Measurements from ENCODE around the gene DACH1. TPM values are rescaled to one million over a fixed set of nuclear protein-coding genes. Genes with fewer than 3 reads are reported as not detected.

Gene DACH1
- total and polyA plus RNA-seq, 3 experiments from 2014 or later, result not detected

DNA sequence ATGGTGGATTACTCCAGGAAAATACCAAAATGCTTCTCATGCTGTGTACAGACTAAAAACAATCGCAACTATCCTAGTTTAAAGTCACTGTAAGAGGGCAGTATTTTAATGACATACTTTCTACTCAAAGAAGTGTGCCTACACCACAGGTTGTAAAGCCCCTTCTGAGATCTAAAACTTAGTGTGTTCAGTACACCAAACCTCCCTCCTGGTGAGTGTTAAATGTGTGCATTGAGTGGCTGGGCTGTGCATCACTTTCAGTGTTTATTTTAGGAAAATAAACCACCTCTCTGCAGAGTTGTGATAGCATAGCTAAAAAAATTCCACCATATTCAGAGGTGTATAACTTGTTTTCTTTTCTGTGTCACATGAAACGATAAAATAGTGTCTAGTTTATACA is 263.7 kb downstream of the DACH1 start:
- POLR2A ChIA-PET, result no interaction called here
- H3K4me3 Mint-ChIP-seq, result no peak overlapping the region
- CTCF ChIA-PET, result no interaction called here
- DNase-seq, result no peak
- H3K27ac Mint-ChIP-seq, result no peak overlapping the region
- peaks cover 0 to 12% (median 0%) of the 10 kb centered on the region in 5 donors for H3K9me3 Mint-ChIP-seq
- Histone ChIP-seq H3K9me3 (ENCODE audit: low read length) (no peaks in the 10 kb centered on the region), H3K4me3 (ENCODE audit: low read length) (no peak overlapping the region), H3K36me3 (ENCODE audit: insufficient read depth, low read length) (no peaks in the 10 kb centered on the region), H3K27me3 (ENCODE audit: insufficient read depth, low read length, poor library complexity, severe bottlenecking) (no peaks in the 10 kb centered on the region), H3K4me1 (ENCODE audit: insufficient read depth, low read length) (no peaks in the 10 kb centered on the region), H3K27ac (ENCODE audit: low read depth, low read length) (no peak overlapping the region)
- H3K27me3 Mint-ChIP-seq, result no peaks in the 10 kb centered on the region
- H3K36me3 Mint-ChIP-seq, result no peaks in the 10 kb centered on the region
- no peaks in the 10 kb centered on the region for H3K4me1 Mint-ChIP-seq

DNA sequence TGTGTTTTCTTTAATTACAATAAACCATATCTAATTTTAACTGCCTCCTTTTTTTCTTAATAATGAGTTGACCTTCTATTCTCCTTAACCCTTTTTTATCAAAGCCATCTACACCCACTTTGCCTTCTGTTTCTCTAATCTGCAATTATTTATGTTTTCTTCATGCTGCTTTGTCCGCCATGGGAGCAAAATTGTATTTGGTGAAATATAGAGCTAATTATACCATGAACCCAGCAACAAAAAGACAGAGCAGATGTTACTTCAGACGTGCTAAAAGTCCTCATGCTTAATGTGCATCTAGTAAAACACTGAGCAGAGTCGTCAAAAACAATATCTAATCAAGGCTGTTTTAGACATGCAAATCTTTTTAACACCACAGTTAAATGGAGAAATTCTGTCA is 264.7 kb downstream of the DACH1 start:
- CTCF ChIA-PET, result no interaction called here
- Histone ChIP-seq H3K9me3 (ENCODE audit: low read length) (no peaks in the 10 kb centered on the region), H3K4me1 (ENCODE audit: insufficient read depth, low read length) (no peaks in the 10 kb centered on the region), H3K27me3 (ENCODE audit: insufficient read depth, low read length, poor library complexity, severe bottlenecking) (no peaks in the 10 kb centered on the region), H3K36me3 (ENCODE audit: insufficient read depth, low read length) (no peaks in the 10 kb centered on the region), H3K4me3 (ENCODE audit: low read length) (no peak overlapping the region), H3K27ac (ENCODE audit: low read depth, low read length) (no peak overlapping the region)
- Mint-ChIP-seq H3K27ac (no peak overlapping the region), H3K4me3 (no peak overlapping the region), H3K27me3 (no peaks in the 10 kb centered on the region), H3K4me1 (no peaks in the 10 kb centered on the region), H3K9me3 (peaks cover 0 to 12% (median 2%) of the 10 kb centered on the region in 5 donors), H3K36me3 (no peaks in the 10 kb centered on the region)
- POLR2A ChIA-PET, result no interaction called here
- DNase-seq, result no peak

DNA sequence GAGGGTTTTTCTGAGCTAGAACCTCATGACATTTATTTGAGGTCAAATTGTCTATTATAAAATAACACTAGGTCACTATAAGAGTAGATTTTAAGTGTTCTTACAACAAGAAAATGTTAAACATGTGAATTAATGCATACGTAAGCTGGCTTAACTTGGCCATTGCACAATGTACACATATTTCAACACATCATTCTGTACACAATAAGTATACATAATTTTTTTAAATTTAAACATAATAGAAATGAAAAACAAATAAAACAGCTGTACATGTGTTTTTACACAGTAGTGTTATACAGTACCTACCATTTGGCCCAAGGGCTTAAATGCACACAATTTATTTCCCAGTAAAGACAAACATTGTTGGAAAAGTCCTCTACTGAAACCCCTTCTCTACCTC is 269.9 kb downstream of the DACH1 start:
- Mint-ChIP-seq H3K27ac (no peak overlapping the region), H3K4me3 (no peak overlapping the region)
- CTCF ChIA-PET, result interaction anchor here (0.8 kb wide), 1 partner anchor 17 kb away, joined by 3 read pairs; no protein-coding TSS in a partner anchor

DNA sequence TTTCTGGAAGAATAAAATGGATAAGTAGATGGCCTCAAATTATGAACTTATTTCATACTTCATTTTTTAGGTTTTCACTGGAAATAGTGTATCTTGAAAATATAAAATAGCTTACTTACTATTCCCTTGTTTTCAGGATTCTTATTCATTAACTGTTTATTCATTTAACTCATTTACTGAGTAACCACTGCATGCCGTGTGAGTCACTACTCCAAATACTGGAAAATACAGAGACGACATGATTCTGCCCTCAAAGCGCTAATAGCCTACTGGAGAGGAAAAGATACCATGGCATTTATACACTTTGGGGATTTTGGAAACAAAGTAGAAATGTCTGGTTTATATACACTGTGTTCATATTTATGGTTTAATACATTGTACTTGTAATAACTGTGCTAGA is 270.9 kb downstream of the DACH1 start:
- Mint-ChIP-seq H3K4me1 (no peaks in the 10 kb centered on the region), H3K27ac (no peak overlapping the region), H3K36me3 (no peaks in the 10 kb centered on the region), H3K4me3 (no peak overlapping the region), H3K27me3 (no peaks in the 10 kb centered on the region), H3K9me3 (peaks cover 0 to 15% (median under 1%) of the 10 kb centered on the region in 5 donors)
- POLR2A ChIA-PET, result no interaction called here
- H3K4me1 ChIP-seq (ENCODE audit: insufficient read depth, low read length), result no peaks in the 10 kb centered on the region
- no peak overlapping the region for H3K4me3 ChIP-seq (ENCODE audit: low read length)
- H3K36me3 ChIP-seq (ENCODE audit: insufficient read depth, low read length), result no peaks in the 10 kb centered on the region
- no peak for DNase-seq
- H3K27ac ChIP-seq (ENCODE audit: low read depth, low read length), result no peak overlapping the region
- H3K9me3 ChIP-seq (ENCODE audit: low read length), result no peaks in the 10 kb centered on the region
- no peaks in the 10 kb centered on the region for H3K27me3 ChIP-seq (ENCODE audit: insufficient read depth, low read length, poor library complexity, severe bottlenecking)
- CTCF ChIA-PET, result no interaction called here

More for the DNA sequence above, 269.9 kb downstream of the DACH1 start:
- Histone ChIP-seq H3K4me1 (ENCODE audit: insufficient read depth, low read length) (no peaks in the 10 kb centered on the region), H3K9me3 (ENCODE audit: low read length) (no peaks in the 10 kb centered on the region), H3K27me3 (ENCODE audit: insufficient read depth, low read length, poor library complexity, severe bottlenecking) (no peaks in the 10 kb centered on the region), H3K36me3 (ENCODE audit: insufficient read depth, low read length) (no peaks in the 10 kb centered on the region), H3K27ac (ENCODE audit: low read depth, low read length) (no peak overlapping the region), H3K4me3 (ENCODE audit: low read length) (no peak overlapping the region)
- no peaks in the 10 kb centered on the region for H3K27me3 Mint-ChIP-seq
- no peaks in the 10 kb centered on the region for H3K36me3 Mint-ChIP-seq
- peaks cover 0 to 11% (median 0%) of the 10 kb centered on the region in 5 donors for H3K9me3 Mint-ChIP-seq
- no peaks in the 10 kb centered on the region for H3K4me1 Mint-ChIP-seq
- POLR2A ChIA-PET, result no interaction called here
- DNase-seq, result no peak

DNA sequence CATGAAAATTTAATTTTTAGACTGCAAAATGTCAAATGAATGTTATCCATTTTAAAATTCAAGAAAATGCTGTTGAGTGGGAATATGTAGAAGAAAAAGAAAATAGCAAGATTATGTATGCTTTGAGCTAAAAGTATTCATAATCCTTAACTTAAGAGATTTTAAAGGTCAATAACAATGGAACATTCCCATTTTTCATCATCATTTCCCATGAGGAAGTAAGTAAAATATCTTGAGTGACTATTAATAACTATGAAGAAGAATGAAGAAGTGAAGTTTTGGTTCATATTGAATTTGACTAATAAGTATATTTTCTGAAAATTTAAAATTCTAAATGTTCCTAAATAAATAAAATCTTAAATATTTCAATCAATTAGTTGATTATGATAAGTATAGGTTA is 273.4 kb downstream of the DACH1 start:
- no peaks in the 10 kb centered on the region for H3K4me1 Mint-ChIP-seq
- Histone ChIP-seq H3K27me3 (ENCODE audit: insufficient read depth, low read length, poor library complexity, severe bottlenecking) (no peaks in the 10 kb centered on the region), H3K4me1 (ENCODE audit: insufficient read depth, low read length) (no peaks in the 10 kb centered on the region), H3K9me3 (ENCODE audit: low read length) (no peaks in the 10 kb centered on the region), H3K4me3 (ENCODE audit: low read length) (no peak overlapping the region), H3K36me3 (ENCODE audit: insufficient read depth, low read length) (no peaks in the 10 kb centered on the region), H3K27ac (ENCODE audit: low read depth, low read length) (no peak overlapping the region)
- no peak for DNase-seq
- H3K27ac Mint-ChIP-seq, result no peak overlapping the region
- no peak overlapping the region for H3K4me3 Mint-ChIP-seq
- H3K9me3 Mint-ChIP-seq, result peaks cover 0 to 9% (median 3%) of the 10 kb centered on the region in 5 donors
- H3K27me3 Mint-ChIP-seq, result no peaks in the 10 kb centered on the region
- POLR2A ChIA-PET, result no interaction called here
- CTCF ChIA-PET, result no interaction called here
- H3K36me3 Mint-ChIP-seq, result no peaks in the 10 kb centered on the region

DNA sequence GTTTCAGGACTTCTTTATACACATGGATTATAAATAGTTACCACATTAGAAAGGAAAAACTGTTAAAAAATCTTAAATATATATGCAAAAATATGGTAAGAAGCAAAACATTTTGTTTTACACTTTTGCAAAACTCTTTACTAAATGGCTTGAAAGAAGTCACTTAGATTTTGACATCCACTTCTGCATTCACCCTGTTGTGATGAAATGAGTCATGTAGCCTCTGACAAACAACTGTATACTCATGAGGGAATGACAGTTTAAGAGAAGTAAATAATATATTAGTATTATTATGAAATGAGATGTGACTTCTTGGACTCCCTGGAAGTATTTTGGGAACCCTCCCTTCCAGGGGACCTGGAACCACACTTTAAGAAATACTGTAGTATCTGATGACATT is 275.6 kb downstream of the DACH1 start:
- Mint-ChIP-seq H3K4me3 (no peak overlapping the region), H3K36me3 (no peaks in the 10 kb centered on the region), H3K27me3 (no peaks in the 10 kb centered on the region), H3K27ac (no peak overlapping the region), H3K4me1 (no peaks in the 10 kb centered on the region), H3K9me3 (peaks cover 0 to 18% (median 2%) of the 10 kb centered on the region in 5 donors)
- Histone ChIP-seq H3K27ac (ENCODE audit: low read depth, low read length) (no peak overlapping the region), H3K36me3 (ENCODE audit: insufficient read depth, low read length) (no peaks in the 10 kb centered on the region), H3K4me3 (ENCODE audit: low read length) (no peak overlapping the region), H3K9me3 (ENCODE audit: low read length) (no peaks in the 10 kb centered on the region), H3K4me1 (ENCODE audit: insufficient read depth, low read length) (no peaks in the 10 kb centered on the region), H3K27me3 (ENCODE audit: insufficient read depth, low read length, poor library complexity, severe bottlenecking) (no peaks in the 10 kb centered on the region)
- ChIA-PET POLR2A (no interaction called here), CTCF (interaction anchor here (0.7 kb wide), 1 partner anchor 553 kb away, joined by 3 read pairs; no protein-coding TSS in a partner anchor)
- DNase-seq, result no peak

DNA sequence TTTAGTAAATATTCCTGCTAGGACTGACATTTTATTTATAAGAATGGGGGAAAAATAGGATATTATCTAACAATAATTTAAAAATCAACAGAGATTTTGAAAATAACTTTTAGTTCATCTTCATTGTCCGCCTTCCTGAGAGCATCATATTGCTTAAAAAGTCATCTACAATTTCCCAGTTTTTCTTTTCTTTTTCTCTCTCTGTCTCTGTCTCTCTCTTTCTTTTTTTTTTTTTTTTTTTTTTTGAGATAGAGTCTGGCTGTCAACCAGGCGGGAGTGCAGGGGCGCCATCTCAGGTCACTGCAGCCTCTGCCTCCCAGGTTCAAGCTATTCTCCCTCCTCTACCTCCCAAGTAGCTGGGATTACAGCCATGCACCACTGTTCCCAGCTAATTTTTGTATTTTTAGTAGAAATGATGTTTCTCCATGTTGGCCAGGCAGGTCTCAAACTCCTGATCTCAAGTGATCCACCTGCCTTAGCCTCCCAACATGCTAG is 276.3 kb downstream of the DACH1 start:
- Histone ChIP-seq H3K36me3 (ENCODE audit: insufficient read depth, low read length) (no peaks in the 10 kb centered on the region), H3K27me3 (ENCODE audit: insufficient read depth, low read length, poor library complexity, severe bottlenecking) (no peaks in the 10 kb centered on the region), H3K4me1 (ENCODE audit: insufficient read depth, low read length) (no peaks in the 10 kb centered on the region), H3K27ac (ENCODE audit: low read depth, low read length) (no peak overlapping the region), H3K4me3 (ENCODE audit: low read length) (no peak overlapping the region), H3K9me3 (ENCODE audit: low read length) (no peaks in the 10 kb centered on the region)
- ChIA-PET CTCF (interaction anchor here (0.7 kb wide), 1 partner anchor 554 kb away, joined by 3 read pairs; no protein-coding TSS in a partner anchor), POLR2A (no interaction called here)
- Mint-ChIP-seq H3K27ac (no peak overlapping the region), H3K36me3 (no peaks in the 10 kb centered on the region), H3K27me3 (no peaks in the 10 kb centered on the region), H3K9me3 (peaks cover 0 to 18% (median 2%) of the 10 kb centered on the region in 5 donors), H3K4me3 (no peak overlapping the region), H3K4me1 (no peaks in the 10 kb centered on the region)
- DNase-seq, result no peak

DNA sequence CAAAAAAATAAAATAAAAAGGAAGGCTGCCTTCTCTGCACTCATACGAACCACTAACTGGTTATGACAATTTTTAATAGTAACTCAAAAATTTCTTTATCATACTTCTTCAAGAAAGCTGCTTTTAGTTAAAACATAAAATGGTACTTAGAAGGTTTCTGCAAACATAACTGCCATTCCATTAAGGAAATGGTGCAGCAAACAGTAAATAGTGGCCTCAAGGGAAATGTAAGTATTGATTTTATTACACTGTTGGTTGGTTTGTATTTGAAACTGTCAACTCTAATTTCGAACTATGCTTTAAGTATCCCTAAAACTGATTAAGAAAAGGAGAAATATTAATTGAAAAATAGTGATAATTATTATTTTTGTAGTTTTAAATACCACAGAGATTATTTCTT is 278.0 kb downstream of the DACH1 start:
- H3K27me3 ChIP-seq (ENCODE audit: insufficient read depth, low read length, poor library complexity, severe bottlenecking), result no peaks in the 10 kb centered on the region
- no peaks in the 10 kb centered on the region for H3K9me3 ChIP-seq (ENCODE audit: low read length)
- no peak for DNase-seq
- POLR2A ChIA-PET, result no interaction called here
- peaks cover 0 to 2% (median 0%) of the 10 kb centered on the region in 3 donors for H3K36me3 Mint-ChIP-seq
- no peaks in the 10 kb centered on the region for H3K36me3 ChIP-seq (ENCODE audit: insufficient read depth, low read length)
- H3K4me3 Mint-ChIP-seq, result no peak overlapping the region
- no peaks in the 10 kb centered on the region for H3K4me1 ChIP-seq (ENCODE audit: insufficient read depth, low read length)
- no peak overlapping the region for H3K27ac ChIP-seq (ENCODE audit: low read depth, low read length)
- H3K9me3 Mint-ChIP-seq, result peaks cover 0 to 18% (median 3%) of the 10 kb centered on the region in 5 donors
- H3K27me3 Mint-ChIP-seq, result no peaks in the 10 kb centered on the region
- CTCF ChIA-PET, result no interaction called here
- H3K4me1 Mint-ChIP-seq, result no peaks in the 10 kb centered on the region
- H3K27ac Mint-ChIP-seq, result no peak overlapping the region
- no peak overlapping the region for H3K4me3 ChIP-seq (ENCODE audit: low read length)

DNA sequence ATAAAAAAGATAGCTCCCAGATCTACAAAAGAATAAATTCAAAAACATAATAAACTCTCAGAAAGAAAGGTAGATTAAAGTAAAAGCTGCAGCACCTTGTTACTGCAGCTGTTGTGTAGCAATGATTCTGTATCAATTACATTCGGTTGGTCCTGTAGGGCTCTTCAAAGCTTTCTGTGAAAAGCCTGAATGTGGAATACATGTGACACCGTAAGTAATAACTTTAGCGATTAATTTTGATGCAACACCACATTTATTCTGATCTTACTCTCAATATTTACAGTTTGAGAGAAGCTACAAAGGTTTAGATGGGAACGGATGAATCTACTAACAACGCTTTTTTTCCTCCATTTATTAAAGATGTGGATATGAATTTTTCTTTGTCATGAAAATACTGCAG is 279.2 kb downstream of the DACH1 start:
- no peaks in the 10 kb centered on the region for H3K4me1 Mint-ChIP-seq
- no peak overlapping the region for H3K27ac Mint-ChIP-seq
- H3K27ac ChIP-seq (ENCODE audit: low read depth, low read length), result no peak overlapping the region
- H3K27me3 Mint-ChIP-seq, result no peaks in the 10 kb centered on the region
- no peaks in the 10 kb centered on the region for H3K9me3 ChIP-seq (ENCODE audit: low read length)
- no peaks in the 10 kb centered on the region for H3K4me1 ChIP-seq (ENCODE audit: insufficient read depth, low read length)
- ChIA-PET POLR2A (no interaction called here), CTCF (no interaction called here)
- peaks cover 0 to 2% (median 0%) of the 10 kb centered on the region in 3 donors for H3K36me3 Mint-ChIP-seq
- no peaks in the 10 kb centered on the region for H3K36me3 ChIP-seq (ENCODE audit: insufficient read depth, low read length)
- DNase-seq, result no peak
- no peak overlapping the region for H3K4me3 Mint-ChIP-seq
- H3K4me3 ChIP-seq (ENCODE audit: low read length), result no peak overlapping the region
- no peaks in the 10 kb centered on the region for H3K27me3 ChIP-seq (ENCODE audit: insufficient read depth, low read length, poor library complexity, severe bottlenecking)
- peaks cover 0 to 17% (median 3%) of the 10 kb centered on the region in 5 donors for H3K9me3 Mint-ChIP-seq

Data from CD8-positive, alpha-beta memory T cell (primary cell).